DMS79 treated with DMSO at 0.1 percent for 48 hours (cell line): ENCODE results near the gene AP3D1.

ENCODE experiments used
- DNase-seq: peaks from one replicate; lab custom pipeline; 2025; lab: John Stamatoyannopoulos, UW

AP3D1 gene

GRCh38 chr19:2181633-2181997 is 30.2 kb upstream of the AP3D1 start:
- no peak for DNase-seq

DNA sequence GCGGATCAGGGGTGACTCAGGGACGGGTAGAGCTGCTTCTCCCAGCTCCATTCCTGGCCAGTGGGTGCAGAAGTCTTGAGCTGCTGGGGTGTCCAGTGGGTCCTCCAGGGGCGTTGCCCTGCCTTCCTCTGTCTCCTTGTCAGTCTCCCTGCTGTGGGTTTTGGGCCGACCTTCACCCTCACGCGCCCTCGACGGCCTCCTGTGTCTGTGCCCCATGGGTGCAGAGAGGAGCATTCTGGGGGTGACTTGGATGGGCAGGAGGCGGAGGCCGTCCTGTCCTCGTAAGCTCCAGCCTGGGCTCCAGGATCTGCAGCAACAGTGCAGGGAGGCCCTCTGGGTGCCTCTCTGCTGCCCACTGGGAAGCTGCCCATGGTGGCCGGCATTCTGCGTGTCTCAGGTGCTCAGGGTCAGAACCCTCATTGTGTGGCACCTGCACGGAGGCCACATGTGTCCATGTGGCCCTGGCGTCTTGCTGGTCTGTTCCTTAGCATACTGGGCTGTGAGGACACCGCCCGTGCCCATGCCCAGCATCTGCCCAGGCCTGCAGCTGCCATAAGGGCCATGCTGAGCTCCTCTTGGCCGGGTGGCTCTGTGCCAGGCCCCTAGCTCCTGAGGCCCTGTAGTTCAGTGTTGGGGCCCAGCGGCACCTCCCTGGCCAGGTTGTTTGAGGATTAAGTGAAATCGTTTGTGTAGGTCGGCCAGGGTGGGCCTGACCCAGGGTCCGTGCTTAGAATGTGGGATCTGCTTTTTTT is 29.7 kb upstream of the AP3D1 start:
- no peak for DNase-seq

DNA sequence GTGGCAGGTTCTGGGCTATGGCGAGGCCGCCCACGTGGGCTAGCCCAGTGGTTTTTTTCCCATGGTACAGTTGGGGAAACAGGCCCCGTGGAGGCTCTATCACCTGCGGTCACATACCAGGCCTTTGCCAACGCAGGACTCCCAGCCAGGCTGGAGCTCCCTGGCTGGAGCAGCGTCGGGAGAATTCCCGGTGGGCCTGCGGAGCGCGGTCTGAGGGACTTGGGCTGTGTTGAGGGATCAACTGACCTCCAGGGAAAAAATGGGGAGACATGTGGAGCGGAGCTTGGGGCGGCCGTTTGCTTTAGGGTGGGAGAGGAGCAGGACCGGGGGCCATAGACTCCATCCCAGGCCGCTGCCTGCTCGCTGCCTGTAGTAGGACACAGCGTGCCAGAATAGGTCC is 28.7 kb upstream of the AP3D1 start:
- DNase-seq = no peak

- no peak for DNase-seq
Observed at GRCh38 chr19:2179095-2179494, 27.7 kb upstream of the AP3D1 start.

- DNase-seq = no peak
Observed at GRCh38 chr19:2176337-2176994, 25.1 kb upstream of the AP3D1 start.

DNA sequence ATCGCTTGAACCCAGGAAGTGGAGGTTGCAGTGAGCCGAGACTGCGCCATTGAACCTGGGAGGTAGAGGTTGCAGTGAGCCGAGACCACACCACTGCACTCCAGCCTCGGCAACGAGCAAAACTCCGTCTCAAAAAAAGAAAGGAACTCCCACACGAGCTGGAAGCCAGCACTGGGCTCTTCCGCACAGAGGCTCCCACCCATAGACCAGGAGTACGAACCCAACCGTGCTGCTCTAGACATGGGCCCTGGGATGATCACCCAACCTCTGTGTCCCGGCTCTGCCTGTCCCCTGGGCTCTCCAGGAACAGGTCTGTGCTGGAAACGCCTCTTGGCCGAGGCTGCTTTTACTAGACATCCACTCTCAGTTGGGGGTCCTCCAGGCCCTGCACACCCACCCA is 24.4 kb upstream of the AP3D1 start:
- DNase-seq = no peak

DNA sequence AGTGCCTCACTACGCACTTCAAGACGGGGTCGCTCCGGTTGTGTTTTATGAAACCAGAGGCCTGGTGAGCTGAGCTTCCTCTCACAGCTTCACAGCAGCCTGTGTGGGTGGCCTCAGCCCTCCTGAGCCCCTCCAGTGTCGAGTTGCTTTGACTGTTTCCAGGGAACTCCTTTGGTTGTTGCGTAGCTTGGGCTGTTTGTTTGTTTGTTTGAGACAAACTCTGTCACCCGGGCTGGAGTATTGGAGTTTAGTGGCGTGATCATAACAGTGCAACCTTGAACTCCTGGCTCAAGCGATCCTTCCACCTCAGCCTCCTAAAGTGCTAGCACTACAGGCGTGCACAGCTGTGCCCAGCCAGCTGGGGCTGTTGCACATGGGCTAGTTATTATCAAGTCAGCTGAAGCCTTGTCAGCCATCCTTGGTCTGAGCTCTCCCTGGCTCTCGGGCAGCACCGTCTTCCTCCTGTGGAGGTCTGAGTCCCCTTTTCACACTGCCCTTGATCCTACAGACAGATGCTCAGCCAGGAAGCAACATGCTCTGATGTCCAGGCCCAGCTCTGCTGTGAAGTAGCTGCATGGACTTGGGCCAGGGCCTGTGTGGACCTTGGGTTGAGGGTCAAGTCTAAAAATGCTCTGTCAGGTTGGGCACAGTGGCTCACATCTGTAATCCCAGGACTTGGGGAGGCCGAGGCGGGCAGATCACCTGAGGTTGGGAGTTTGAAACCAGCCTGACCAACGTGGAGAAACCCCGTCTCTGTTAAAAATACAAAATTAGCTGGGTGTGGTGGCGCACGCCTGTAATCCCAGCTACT is 22.6 kb upstream of the AP3D1 start:
- DNase-seq = no peak

GRCh38 chr19:2173388-2173766 is 22.0 kb upstream of the AP3D1 start:
- no peak for DNase-seq

GRCh38 chr19:2171349-2172145 is 20.2 kb upstream of the AP3D1 start:
- DNase-seq = peak; percentile 46

DNA sequence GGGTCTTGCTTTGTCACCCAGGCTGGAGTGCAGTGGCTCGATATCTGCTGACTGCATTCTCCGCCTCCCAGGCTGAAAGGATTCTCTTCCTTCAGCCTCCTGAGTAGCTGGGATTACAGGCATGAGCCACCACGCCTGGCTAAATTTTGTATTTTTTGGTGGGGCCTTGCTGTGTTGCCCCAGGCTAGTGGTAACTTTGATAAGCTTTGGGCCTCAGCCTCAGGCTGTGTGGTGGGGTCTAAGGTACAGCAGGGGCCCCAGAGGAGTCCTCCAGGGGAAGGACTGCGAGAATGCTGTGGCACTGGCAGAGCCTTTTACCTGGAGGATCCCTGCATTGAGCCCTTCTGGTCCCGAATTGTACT is 19.6 kb upstream of the AP3D1 start:
- DNase-seq = no peak

GRCh38 chr19:2170219-2170618 is 18.9 kb upstream of the AP3D1 start:
- no peak for DNase-seq

DNA sequence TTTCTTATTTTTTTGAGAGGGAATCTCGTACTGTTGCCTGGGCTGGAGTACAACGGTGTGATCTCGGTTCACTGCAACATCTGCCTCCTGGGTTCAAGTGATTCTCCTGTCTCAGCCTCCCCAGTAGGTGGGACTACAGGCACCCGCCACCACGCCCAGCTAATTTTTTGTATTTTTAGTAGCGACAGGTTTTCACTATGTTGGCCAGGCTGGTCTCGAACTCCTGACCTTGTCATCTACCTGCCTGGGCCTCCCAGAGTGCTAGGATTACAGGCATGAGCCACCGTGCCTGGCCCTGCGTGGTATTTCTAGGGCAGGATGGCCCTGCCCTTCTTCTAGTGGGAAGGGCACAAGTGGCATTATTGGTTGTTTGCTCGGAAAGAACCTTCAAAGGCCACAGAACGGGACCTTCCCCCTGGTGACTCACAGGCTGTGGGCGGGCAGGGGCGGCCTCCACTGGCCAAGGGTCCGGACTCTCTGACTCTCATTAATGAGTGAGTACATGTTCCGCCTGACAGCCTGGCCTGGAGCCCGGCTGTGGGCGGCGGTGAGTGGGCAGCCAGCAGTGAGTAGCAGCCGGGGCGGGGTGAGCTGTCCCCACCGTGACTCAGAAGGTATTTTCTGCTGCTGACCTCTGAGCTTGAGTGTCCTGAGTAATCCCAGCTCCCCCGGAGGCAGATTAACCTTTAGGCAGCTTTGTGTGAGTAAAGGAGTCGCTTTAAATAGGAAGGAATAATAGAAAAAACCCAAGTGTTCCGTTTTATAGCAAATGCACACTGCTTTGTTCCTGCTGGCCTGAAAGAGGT is 17.5 kb upstream of the AP3D1 start:
- peak; percentile 50 for DNase-seq

DNA sequence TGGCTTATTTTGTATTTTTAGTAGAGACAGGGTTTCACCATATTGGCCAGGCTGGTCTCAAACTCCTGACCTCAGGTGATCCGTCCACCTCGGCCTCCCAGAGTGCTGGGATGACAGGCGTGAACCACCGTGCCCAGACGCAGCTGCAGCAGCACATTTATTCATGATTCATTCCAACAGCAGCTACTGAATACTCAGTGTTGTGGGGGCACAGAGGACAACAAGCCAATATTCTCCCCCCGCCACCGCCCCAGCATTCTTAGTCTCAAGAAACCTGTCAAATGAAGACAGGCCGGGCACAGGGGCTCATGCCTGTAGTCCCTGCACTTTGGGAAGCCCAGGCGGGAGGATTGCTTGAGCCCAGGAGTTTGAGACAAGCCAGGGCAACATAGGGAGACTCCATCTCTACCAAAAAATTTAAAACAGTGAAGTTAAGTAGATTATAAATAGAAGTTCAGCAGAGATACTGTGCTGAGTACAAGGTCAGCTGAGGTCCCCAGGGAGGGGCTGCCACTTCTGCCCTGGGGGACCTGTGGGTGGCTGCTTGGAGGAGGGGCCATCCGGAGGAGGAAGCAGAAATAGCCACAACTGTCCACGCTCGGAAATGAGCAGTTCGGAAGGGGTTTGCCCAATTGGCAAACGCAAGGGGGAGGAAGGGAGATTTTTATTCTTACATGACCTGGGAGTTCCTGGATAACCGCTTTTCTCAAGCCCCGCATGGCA is 16.7 kb upstream of the AP3D1 start:
- no peak for DNase-seq

DNA sequence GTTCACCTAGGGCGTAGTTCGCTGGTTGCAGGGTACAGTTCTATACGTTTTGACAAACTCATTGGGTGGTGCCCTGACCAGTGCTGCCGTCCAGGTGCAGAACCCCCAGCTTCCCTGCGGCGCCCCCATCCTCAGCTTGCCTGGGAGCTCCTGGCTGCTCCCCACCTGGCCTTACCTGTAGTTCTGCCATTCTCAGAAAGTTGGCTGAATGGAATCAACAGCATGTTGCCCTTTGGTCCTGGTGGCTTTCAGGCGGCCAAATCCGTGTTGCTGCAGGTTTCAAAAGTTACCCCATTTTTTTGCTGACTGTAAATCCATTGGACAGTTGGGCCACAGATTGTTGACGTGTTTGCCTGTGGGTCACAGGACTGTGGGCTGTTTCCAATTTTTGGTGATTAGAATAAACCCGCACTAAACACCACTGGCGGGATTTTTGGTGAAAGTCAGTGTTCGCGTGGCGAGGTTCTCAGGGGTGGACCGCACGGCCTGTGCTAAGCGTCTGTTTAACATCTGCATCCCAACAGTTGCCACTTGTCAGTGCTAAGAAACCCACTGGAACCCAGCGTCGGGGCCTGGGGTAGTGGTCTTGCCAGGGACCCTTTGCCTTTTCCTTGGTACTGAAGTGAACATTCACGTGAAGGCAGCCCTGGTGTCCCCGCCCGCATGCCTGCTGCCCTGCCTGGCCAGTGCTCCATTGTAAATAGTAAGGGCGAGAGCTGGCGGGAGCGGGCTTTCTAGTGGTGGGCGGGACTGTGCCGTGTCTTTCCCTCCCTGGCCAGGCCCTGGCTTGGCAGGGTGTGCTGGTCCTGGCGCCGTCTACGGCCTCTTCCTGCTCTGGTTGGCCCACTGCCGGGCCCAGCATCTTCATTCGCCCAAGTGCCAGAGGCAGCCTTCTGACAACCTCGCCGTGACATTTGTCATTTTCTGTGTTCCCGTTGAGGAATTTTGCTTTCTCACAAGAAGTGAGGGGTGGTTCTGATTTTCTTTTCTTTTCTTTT is 15.7 kb upstream of the AP3D1 start:
- DNase-seq = no peak

DNA sequence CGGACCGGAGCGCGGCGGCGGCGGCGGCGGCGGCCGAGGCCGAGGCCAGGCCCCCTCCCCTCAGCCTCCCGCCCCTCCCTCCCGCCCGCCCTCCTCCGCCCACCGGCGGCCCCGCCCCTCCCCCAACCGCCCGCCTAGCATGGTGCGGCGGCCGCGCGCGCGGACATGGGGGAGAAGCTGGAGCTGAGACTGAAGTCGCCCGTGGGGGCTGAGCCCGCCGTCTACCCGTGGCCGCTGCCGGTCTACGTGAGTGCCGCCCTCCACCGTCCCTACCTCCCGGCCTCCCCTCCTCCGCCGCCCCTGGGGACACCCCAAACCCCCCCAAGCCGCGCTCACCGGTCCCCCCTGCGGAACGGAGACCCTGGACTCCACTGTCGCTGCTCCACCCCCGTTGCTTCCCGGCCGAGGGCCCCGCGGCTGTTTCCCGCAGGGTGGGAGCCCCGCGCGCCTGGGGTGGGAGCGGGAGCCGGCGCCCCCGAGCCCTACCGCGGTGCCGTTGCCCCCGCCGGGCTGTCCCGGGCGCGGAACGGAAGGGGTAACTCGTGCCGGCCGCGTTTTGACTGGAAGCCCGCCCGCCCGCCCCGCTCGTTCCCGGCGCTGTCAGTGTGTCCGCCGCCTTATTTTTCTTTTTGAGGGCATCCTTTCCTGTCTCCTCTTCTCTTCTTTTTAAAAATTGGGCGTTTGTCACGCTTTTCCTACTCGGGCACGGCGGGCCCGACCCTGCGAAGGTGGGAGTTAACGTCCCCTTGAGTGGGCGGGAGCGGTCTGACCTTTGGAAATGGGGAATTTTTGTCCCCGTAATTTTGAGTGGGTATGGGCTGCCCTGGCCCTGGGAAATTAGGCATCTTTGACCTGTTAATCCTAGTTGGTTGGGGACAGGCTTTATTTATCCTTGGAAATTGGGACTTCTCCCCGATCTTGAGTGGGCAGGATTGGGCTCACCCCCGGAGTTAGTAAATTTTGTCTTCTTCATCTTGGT is 12.9 kb upstream of the AP3D1 start:
- no peak for DNase-seq

- DNase-seq = no peak
Observed at GRCh38 chr19:2160379-2160778, 9.0 kb upstream of the AP3D1 start.

DNA sequence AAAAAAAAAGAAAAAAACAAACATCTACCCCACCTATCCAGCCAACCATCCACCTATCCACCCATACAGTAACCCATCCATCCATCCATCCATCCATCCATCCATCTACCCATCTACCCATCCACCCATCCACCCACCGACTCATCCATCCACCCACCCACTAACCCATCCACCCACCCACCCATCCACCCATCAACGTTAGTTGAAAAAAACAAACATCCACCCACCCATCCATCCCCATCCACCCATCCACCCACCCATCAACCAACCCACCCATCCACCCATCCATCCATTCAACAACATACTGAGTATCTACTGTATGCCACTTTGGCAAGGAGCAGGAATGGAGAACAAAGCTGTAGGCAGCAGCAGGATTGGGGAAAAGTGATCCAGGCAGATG is 6.1 kb upstream of the AP3D1 start:
- no peak for DNase-seq

- no peak for DNase-seq
Observed at GRCh38 chr19:2154587-2155075, 3.3 kb upstream of the AP3D1 start.
